Stimulated activated CD4-positive, alpha-beta T cell treated with anti-CD3 and anti-CD28 coated beads, TNF-alpha, amount 100 ng/mL, for 24 hours (primary cell): Measurements from ENCODE around the gene GPC5.
"Not testable (repeated sequence)": the region's sequence is repeated elsewhere in the genome, so short reads cannot be mapped to it uniquely, and the experiment has no call there.

Source experiments
- DNase-seq, 3 experiments: peaks; one replicate each; pipeline ENCODE4 v3.0.0-alpha.2; 2020; ENCODE audit warnings: low read depth in 3 of 3

Gene GPC5

GRCh38 chr13:91368676-91369440 is 29.6 kb upstream of the GPC5 start:
- DNase-seq, result no peak

- DNase-seq, result peak in 1 of 3 experiments; percentile 34
Observed at GRCh38 chr13:91369441-91369831, 29.0 kb upstream of the GPC5 start.

DNA sequence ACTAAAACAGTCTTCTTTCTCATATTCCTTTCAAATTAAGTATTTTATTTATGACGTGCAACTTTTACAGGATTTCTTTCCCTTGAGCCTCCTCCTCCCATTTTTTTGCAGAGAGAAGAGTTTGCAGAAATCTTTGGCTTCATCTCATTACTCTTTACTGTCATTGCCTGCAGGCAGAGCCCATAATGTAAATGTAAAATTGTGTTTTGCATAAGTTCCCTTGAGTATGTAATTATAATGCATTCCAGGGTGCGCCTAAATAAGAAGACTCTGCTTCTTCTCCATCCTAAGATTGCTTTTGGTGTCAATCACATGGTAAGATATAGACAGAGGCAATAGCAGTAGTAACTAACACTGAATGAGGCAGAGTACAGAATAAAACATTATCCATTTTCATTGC is 27.9 kb upstream of the GPC5 start:
- no peak for DNase-seq

DNA sequence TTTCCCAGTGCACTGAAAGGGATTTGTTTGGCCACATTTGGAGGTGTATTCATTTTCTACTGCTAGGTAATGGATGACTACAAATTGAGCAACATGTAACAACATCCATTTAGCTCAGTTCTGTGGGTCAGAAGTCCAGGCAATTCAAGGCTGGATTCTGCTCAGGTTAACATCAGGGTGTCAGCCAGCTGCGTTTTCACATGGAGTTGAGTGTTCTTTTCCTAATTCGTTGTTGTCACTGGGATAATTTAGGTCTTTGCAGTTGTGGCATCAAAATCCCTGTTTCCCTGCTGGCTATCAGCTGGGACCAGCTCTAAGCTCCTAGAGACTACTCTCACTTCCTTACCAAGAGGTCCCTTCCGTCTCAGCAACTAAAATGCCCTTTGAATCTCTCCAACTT is 25.5 kb upstream of the GPC5 start:
- no peak for DNase-seq

DNA sequence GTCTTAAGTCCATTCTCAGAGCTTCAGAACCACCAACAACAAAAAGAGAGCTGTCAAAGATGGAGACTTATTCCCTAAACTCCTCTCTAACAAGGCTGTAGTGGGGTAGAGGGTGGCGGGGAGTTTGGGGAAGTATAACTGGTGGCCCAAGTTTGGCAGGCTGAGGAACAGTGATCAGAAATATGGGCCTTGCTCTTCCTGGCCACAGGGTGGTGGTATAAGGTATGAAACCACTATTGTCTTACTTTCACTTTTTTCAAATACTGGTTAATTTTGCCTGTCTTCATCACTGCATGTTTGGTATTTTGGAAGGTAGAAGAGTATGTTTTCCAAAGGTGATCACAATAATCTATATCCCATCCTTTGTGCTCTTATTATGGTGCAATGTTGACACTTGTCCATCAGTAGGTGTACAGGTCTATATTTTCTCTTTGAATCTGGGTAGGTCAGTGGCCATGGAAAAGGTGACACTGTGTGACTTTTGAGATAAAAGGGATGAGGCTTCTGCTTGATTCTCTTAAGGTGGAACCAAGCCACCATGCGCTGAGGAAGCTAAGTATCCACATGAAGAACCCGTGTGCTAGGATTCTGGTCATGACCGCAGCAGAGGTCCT is 23.2 kb upstream of the GPC5 start:
- no peak for DNase-seq

DNA sequence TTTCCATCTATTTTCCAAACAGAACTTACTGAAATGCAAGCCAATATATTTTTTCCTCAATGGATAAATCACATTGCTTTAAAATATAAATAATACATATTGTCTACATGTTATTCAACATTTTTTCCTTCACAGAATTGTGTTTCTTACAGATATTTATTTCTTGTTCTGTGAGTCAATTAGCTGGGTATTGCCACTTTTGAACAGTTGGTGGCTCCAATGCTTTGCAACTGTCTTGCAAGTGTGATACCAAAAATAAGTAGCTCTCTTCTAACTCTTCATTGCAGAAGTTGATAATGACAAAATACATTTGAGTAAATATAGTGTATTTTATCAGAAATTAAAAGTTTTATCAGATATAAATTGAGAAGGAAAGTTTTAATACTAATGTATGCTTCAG is 17.1 kb upstream of the GPC5 start:
- DNase-seq, result no peak

GRCh38 chr13:91383836-91384235 is 14.6 kb upstream of the GPC5 start:
- DNase-seq, result no peak

- DNase-seq, result no peak
Observed at GRCh38 chr13:91384896-91385295, 13.5 kb upstream of the GPC5 start.

GRCh38 chr13:91389186-91389585 is 9.2 kb upstream of the GPC5 start:
- no peak for DNase-seq

GRCh38 chr13:91397595-91397994 is 826 bp upstream of the GPC5 start:
- no peak for DNase-seq

GRCh38 chr13:91399189-91400062 is 1.0 kb downstream of the GPC5 start:
- no peak for DNase-seq

DNA sequence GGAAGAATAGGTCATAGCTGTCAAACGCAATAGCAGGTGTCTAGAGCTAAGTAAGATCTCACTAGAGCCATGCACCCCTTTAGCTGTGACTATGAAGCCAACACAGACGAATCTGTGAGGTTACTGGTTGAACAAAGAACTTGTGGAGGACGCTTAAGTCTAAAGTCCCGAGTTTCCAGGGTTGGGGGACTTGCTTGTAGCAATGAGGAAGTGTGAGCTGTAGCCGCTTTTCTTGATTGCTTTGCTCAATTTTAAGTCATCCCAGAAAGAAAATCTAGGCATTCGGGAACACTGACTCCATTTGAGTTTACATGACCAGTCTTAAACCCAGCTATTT is 1.6 kb downstream of the GPC5 start:
- no peak for DNase-seq

DNA sequence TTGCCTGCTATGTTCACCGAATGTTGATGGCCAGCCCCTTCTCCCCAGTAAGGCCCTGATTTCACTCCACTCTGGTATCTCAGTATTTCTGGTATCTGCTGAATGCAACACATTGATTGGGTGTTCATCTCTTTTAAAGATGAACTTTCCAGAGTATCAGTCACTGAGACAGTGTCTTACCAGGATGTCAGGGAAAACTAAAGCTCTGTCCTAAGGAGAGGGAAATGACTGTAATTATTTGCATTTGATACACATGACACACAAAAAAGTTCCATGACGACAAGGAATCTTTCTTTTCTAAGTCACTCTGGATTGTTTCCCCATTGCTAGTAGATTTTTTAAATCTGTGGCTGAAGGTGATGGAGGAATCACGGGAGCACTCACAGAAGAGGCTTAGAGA is 2.2 kb downstream of the GPC5 start:
- no peak for DNase-seq

GRCh38 chr13:91401920-91402319 is 3.5 kb downstream of the GPC5 start:
- no peak for DNase-seq

- DNase-seq, result no peak
Observed at GRCh38 chr13:91405240-91405639, 6.8 kb downstream of the GPC5 start.

DNA sequence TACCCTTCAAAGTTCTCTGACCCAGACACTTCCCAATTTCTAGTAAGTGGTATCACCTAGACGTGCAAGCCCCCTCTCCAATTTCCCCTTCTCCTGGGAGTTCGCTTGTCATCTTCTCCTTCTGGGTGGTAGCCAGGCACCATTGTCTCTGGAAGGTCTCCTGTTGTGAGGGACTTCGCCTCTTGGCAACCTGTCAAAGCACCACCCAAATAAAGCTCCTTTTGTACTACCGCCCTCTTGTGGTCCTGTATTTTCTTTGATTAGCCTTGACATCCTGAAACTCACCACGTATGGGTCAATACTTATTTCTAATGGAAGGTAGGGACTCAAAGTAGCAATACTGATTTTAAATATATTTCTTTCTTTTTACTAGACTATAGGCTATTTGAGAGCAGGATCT is 8.2 kb downstream of the GPC5 start:
- DNase-seq, result no peak

- no peak for DNase-seq
Observed at GRCh38 chr13:91408971-91409370, 10.6 kb downstream of the GPC5 start.

DNA sequence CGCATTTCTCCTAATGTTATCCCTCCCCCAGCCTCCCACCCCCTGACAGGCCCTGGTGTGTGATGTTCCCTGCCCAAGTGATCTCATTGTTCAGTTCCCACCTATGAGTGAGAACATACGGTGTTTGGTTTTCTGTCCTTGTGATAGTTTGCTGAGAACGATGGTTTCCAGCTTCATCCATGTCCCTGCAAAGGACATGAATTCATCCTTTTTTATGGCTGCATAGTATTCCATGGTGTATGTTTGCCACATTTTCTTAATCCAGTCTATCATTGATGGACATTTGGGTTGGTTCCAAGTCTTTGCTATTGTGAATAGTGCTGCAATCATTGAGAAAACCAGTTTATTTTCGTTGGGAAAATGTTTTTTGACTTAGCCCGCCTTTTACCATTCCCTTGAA is 18.2 kb downstream of the GPC5 start:
- not testable (repeated sequence) for DNase-seq

DNA sequence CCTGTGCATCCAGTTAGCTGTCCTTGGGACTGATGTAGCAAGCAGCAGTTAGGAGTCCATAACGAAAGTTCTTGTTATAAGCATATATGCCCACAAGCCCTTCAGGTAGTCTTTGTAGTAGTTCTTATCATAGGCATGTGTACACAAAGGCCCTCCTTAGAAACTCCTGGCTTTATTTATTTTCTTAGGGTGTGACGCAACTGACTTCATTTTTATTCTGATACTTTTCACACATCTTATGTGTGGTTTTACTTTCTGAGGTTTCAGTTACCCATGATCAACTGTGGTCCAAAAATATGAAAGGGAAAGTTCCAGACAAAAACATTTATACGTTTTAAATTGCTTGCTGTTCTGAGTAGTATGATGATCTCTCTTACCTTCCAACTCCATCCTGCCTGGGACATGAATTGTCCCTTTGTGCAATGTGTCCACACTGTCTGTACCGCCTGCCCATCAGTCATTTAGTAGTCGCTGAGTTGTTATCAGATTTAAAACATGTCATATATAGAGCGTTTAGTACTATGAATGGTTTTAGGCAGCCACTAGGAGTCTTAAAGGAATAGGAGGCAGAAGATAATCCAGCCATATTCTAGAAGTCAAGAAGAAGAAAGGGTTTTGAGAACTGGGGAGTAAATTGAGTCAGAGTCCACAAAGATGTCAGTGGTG is 19.4 kb downstream of the GPC5 start:
- no peak for DNase-seq

DNA sequence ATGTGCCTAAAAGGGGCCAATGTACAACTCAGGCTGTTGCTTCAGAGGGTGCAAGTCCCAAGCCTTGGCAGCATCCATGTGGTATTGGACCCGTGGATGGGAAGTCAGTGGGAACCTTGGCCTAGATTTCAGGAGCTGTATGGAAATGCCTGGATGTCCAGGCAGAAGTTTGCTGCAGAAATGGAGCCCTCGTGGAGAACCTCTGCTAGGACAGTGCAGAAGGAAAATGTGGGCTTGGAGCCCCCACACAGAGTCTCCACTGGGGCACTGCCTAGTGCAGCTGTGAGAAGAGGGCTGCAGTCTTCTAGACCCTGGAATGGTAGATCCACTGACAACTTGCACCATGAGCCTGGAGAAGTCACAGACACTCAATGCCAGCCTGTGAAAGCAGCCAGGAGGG is 28.5 kb downstream of the GPC5 start:
- DNase-seq, result no peak

DNA sequence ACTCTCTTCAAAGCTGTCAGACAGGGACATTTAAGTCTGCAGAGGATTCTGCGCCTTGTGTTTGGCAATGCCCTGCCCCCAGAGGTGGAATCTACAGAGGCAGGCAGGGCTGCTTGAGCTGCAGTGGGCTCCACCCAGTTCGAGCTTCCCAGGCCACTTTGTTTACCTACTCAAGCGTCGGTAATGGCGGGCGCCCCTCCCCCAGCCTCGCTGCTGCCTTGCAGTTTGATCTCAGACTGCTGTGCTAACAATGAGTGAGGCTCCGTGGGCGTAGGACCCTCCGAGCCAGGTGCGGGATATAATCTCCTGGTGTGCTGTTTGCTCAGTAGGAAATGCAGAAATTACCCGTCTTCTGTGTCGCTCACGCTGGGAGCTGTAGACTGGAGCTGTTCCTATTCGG is 40.3 kb downstream of the GPC5 start:
- DNase-seq, result not testable (repeated sequence)

GRCh38 chr13:91450913-91451312 is 52.5 kb downstream of the GPC5 start:
- DNase-seq, result no peak
